Cardiac muscle cell (in vitro differentiated cells and primary cell): ENCODE results near the gene ILDR2. TPM values are rescaled to one million over a fixed set of nuclear protein-coding genes. Genes with fewer than 3 reads are reported as not detected.

Experiments
- DNase-seq, 2 donors: peaks; one replicate each; pipeline versions ENCODE4 v3.0.0 to v3.0.0-alpha.2; 2010 to 2017; ENCODE audit warnings: low read depth in 1 of 2, low spot score in 1 of 2
- H3K27ac ChIP-seq: fragments of 200-600 bp; sonication (generic); 2 replicates; pipeline ENCODE4 v1.5.1; 2016
- H3K27me3 ChIP-seq: fragments of 200-600 bp; sonication (generic); 2 replicates; pipeline ENCODE4 v1.6.0; 2016; ENCODE audit warnings: control low read depth
- H3K36me3 ChIP-seq: fragments of 200-600 bp; sonication (generic); 2 replicates; pipeline ENCODE4 v1.5.1; 2016; ENCODE audit warnings: control low read depth
- H3K4me1 ChIP-seq: fragments of 200-600 bp; sonication (generic); 2 replicates; pipeline ENCODE4 v1.8.1; 2017; ENCODE audit warnings: low read depth, mild to moderate bottlenecking, mixed run types
- H3K4me3 ChIP-seq: fragments of 200-600 bp; sonication (generic); 2 replicates; pipeline ENCODE4 v1.5.1; 2016; ENCODE audit warnings: mild to moderate bottlenecking
- H3K9me3 ChIP-seq: fragments of 200-600 bp; sonication (generic); 2 replicates; pipeline ENCODE4 v1.5.1; 2017; ENCODE audit warnings: low read depth, mild to moderate bottlenecking, control low read depth
- CTCF ChIP-seq: IDR thresholded peaks from 2 replicates; pipeline ENCODE4 v1.5.1; 2012; ENCODE audit warnings: low read depth, mild to moderate bottlenecking, low read length
- polyA plus RNA-seq: library from polyadenylated mRNA; unstranded; fragments of >200 nt; fragmentation: Nextera tagmentation; extraction: Ambion mirVana; gene quantifications from 2 replicates; pipeline ENCODE4 v1.2.1, GENCODE V29; 2016
- total RNA-seq: library from RNA; depleted of rRNA; stranded (reverse); fragments of >200 nt; gene quantifications from 2 replicates; pipeline ENCODE4 v1.2.3, GENCODE V29; 2016

Gene ILDR2
- total and polyA plus RNA-seq, 2 experiments from 2014 or later, result 3.3 to 12.3 TPM

- H3K27ac ChIP-seq, result no peak overlapping the region
- no peaks in the 10 kb centered on the region for H3K9me3 ChIP-seq
- no peak for TF ChIP-seq CTCF
- no peak for DNase-seq
- H3K4me3 ChIP-seq, result no peak overlapping the region
- no peaks in the 10 kb centered on the region for H3K4me1 ChIP-seq
- H3K27me3 ChIP-seq, result no peaks in the 10 kb centered on the region
- no peaks in the 10 kb centered on the region for H3K36me3 ChIP-seq
Observed at GRCh38 chr1:166907051-166907450, 68.3 kb downstream of the ILDR2 start.

GRCh38 chr1:166906647-166907046 lies 68.7 kb downstream of the ILDR2 start:
- Histone ChIP-seq H3K27me3 (no peaks in the 10 kb centered on the region), H3K9me3 (no peaks in the 10 kb centered on the region), H3K27ac (no peak overlapping the region), H3K4me3 (no peak overlapping the region), H3K4me1 (no peaks in the 10 kb centered on the region), H3K36me3 (no peaks in the 10 kb centered on the region)
- DNase-seq, result peak in 1 of 2 donors; percentile 27
- no peak for TF ChIP-seq CTCF

GRCh38 chr1:166905900-166906299 lies 69.4 kb downstream of the ILDR2 start:
- H3K27me3 ChIP-seq, result no peaks in the 10 kb centered on the region
- peak in 1 of 2 donors; percentile 32 for DNase-seq
- no peak overlapping the region for H3K27ac ChIP-seq
- H3K4me1 ChIP-seq, result no peaks in the 10 kb centered on the region
- no peak for TF ChIP-seq CTCF
- no peaks in the 10 kb centered on the region for H3K36me3 ChIP-seq
- no peaks in the 10 kb centered on the region for H3K9me3 ChIP-seq
- H3K4me3 ChIP-seq, result no peak overlapping the region

- H3K4me3 ChIP-seq, result no peak overlapping the region
- no peaks in the 10 kb centered on the region for H3K9me3 ChIP-seq
- H3K27me3 ChIP-seq, result no peaks in the 10 kb centered on the region
- no peak for TF ChIP-seq CTCF
- no peak for DNase-seq
- no peak overlapping the region for H3K27ac ChIP-seq
- H3K36me3 ChIP-seq, result no peaks in the 10 kb centered on the region
- no peaks in the 10 kb centered on the region for H3K4me1 ChIP-seq
Observed at GRCh38 chr1:166905136-166905535, 70.2 kb downstream of the ILDR2 start.

- H3K27me3 ChIP-seq, result no peaks in the 10 kb centered on the region
- no peak for TF ChIP-seq CTCF
- no peaks in the 10 kb centered on the region for H3K36me3 ChIP-seq
- DNase-seq, result no peak
- no peaks in the 10 kb centered on the region for H3K4me1 ChIP-seq
- H3K9me3 ChIP-seq, result no peaks in the 10 kb centered on the region
- no peak overlapping the region for H3K27ac ChIP-seq
- H3K4me3 ChIP-seq, result no peak overlapping the region
Observed at GRCh38 chr1:166903232-166903631, 72.1 kb downstream of the ILDR2 start.

GRCh38 chr1:166902279-166902678 lies 73.1 kb downstream of the ILDR2 start:
- Histone ChIP-seq H3K27ac (no peak overlapping the region), H3K36me3 (no peaks in the 10 kb centered on the region), H3K9me3 (no peaks in the 10 kb centered on the region), H3K4me3 (no peak overlapping the region), H3K4me1 (no peaks in the 10 kb centered on the region), H3K27me3 (no peaks in the 10 kb centered on the region)
- TF ChIP-seq CTCF, result no peak
- peak in 1 of 2 donors; percentile 23 for DNase-seq
